Endothelial cell of umbilical vein (primary cell): ENCODE measurements around the gene PDE6C.

Experiments
- CTCF ChIP-seq, 2 donors: IDR thresholded peaks; 1 replicate in 1 of 2; 2 replicates in 1 of 2; pipeline ENCODE4 v1.5.1; 2011; ENCODE audit warnings: low read length in 2 of 2, mild to moderate bottlenecking in 2 of 2, moderate library complexity in 2 of 2, control low read depth in 1 of 2, inconsistent platforms in 1 of 2, low read depth in 1 of 2; ENCODE audit not compliant: insufficient read depth in 1 of 2; ENCODE audit errors: extremely low read depth in 1 of 2
- EZH2 ChIP-seq: IDR thresholded peaks from 2 replicates; pipeline ENCODE4 v1.6.1; 2012; ENCODE audit warnings: borderline replicate concordance, low read depth, mild to moderate bottlenecking, moderate library complexity, low read length, inconsistent platforms; ENCODE audit not compliant: severe bottlenecking
- JUN ChIP-seq: IDR thresholded peaks from 2 replicates; pipeline ENCODE4 v1.6.1; 2011; ENCODE audit warnings: borderline replicate concordance, low read depth; ENCODE audit not compliant: insufficient read length, insufficient read depth
- MAX ChIP-seq: IDR thresholded peaks from 2 replicates; pipeline ENCODE4 v1.6.1; 2011; ENCODE audit not compliant: insufficient read depth, insufficient read length
- MYC ChIP-seq: IDR thresholded peaks from one replicate; pipeline ENCODE4 v1.6.1; 2011; ENCODE audit warnings: mild to moderate bottlenecking, low read depth, low read length
- POLR2A ChIP-seq: IDR thresholded peaks from 2 replicates; pipeline ENCODE4 v1.6.1; 2012; ENCODE audit warnings: low read depth, mild to moderate bottlenecking, control low read depth, low read length
- POLR2AphosphoS5 ChIP-seq: IDR thresholded peaks from 2 replicates; pipeline ENCODE4 v1.6.1; 2012; ENCODE audit warnings: low read depth, mild to moderate bottlenecking, control low read depth, low read length, moderate library complexity; ENCODE audit not compliant: insufficient read depth

- TF ChIP-seq CTCF (IDR thresholded peaks at IDR 0.05; ENCODE audit: extremely low read depth in 1 of 2, insufficient read depth in 1 of 2, low read depth in 1 of 2, low read length in 2 of 2) (no peak), POLR2A (no peak), EZH2 (no peak), POLR2AphosphoS5 (no peak), MAX (no peak), MYC (no peak), JUN (no peak)
These were observed 17.4 kb downstream of the PDE6C start for GRCh38 chr10:93629647-93630305.
